Panc1 (cell line): ENCODE results near the gene NEK6. TPM values are rescaled to one million over a fixed set of nuclear protein-coding genes. Genes with fewer than 3 reads are reported as not detected.

Source experiments
- ATAC-seq: fragments of 200-7000 bp; cut with Tn5 transposase; 2 replicates; pipeline ENCODE4 v1.9.1; 2020; ENCODE audit warnings: mild to moderate bottlenecking, moderate library complexity
- BruUV-seq: library from RNA; stranded (reverse); fragments of 400-500 nt; replicated peaks from 2 replicates; lab custom pipeline; 2021; lab: Mats Ljungman, UMichigan
- CTCF ChIA-PET: fragments of 300-600 bp; sonication (Branson Sonifier 250); formaldehyde crosslinking; loops from one replicate; lab custom pipeline; 2022; ENCODE audit warnings: antibody characterized with exemption; lab: Charles Lee
- POLR2A ChIA-PET: fragments of 300-600 bp; sonication (Branson Sonifier 250); formaldehyde crosslinking; loops from one replicate; lab custom pipeline; 2022; ENCODE audit warnings: antibody characterized with exemption; lab: Charles Lee
- DNase-seq: peaks from one replicate; pipeline ENCODE4 v3.0.0-alpha.2; 2010; ENCODE audit warnings: low read depth, low spot score
- H3K27ac ChIP-seq: 2 replicates; pipeline ENCODE4 v1.5.1; 2011; ENCODE audit warnings: mild to moderate bottlenecking, low read length, inconsistent platforms
- H3K27me3 ChIP-seq: fragments of 200-500 bp; sonication (Bioruptor generic); 2 replicates; pipeline ENCODE4 v1.6.0; 2014; ENCODE audit warnings: low read length, inconsistent platforms; ENCODE audit not compliant: control insufficient read depth, insufficient read depth
- H3K36me3 ChIP-seq: fragments of 200-500 bp; sonication (Bioruptor generic); 2 replicates; pipeline ENCODE4 v1.5.1; 2014; ENCODE audit warnings: inconsistent platforms, mild to moderate bottlenecking, low read length, moderate library complexity; ENCODE audit not compliant: control insufficient read depth, insufficient read depth
- H3K4me1 ChIP-seq: 2 replicates; pipeline ENCODE4 v1.5.1; 2011; ENCODE audit warnings: inconsistent platforms, mild to moderate bottlenecking, low read length, moderate library complexity; ENCODE audit not compliant: control insufficient read depth, insufficient read depth
- H3K4me3 ChIP-seq, 2 experiments: 2 replicates each; pipeline ENCODE4 v1.5.1; 2011 to 2012; ENCODE audit warnings: low read depth in 2 of 2, low read length in 2 of 2, mild to moderate bottlenecking in 2 of 2, inconsistent platforms in 1 of 2, moderate library complexity in 1 of 2
- H3K9me3 ChIP-seq: fragments of 200-500 bp; sonication (Bioruptor generic); 2 replicates; pipeline ENCODE4 v1.5.1; 2014; ENCODE audit warnings: low read depth, mild to moderate bottlenecking, inconsistent platforms, low read length, moderate library complexity; ENCODE audit not compliant: control insufficient read depth, insufficient read depth
- POLR2AphosphoS5 ChIP-seq: IDR thresholded peaks from 2 replicates; pipeline ENCODE4 v1.6.1; 2012; ENCODE audit warnings: mild to moderate bottlenecking, low read depth, low read length, moderate library complexity
- SIN3A ChIP-seq: IDR thresholded peaks from 2 replicates; pipeline ENCODE4 v1.6.1; 2012; ENCODE audit warnings: low read depth, mild to moderate bottlenecking, low read length, moderate library complexity, borderline replicate concordance; ENCODE audit not compliant: insufficient read depth
- TCF7L2 ChIP-seq: IDR thresholded peaks from 2 replicates; pipeline ENCODE4 v1.6.1; 2011; ENCODE audit warnings: mild to moderate bottlenecking, low read depth, low read length, inconsistent platforms
- in situ Hi-C: cut with HindIII; loops from 2 replicates; pipeline ENCODE4 v1.10.0; 2016; ENCODE audit warnings: low sequenced_read_pairs, low pct_unique_long_range_greater_than_20kb
- intact Hi-C: fragments of 100-400 bp; cut with micrococcal nuclease; formaldehyde crosslinking; loops from one replicate; pipeline ENCODE4 v1.10.0; 2022; ENCODE audit not compliant: unreplicated experiment
- total RNA-seq: library from RNA; stranded (reverse); gene quantifications from one replicate; pipeline ENCODE4 v1.2.1, GENCODE V29; 2021; ENCODE audit not compliant: unreplicated experiment
- TF ChIP-seq, protein P1 (sequence below): fragments of 450-650 bp; IDR thresholded peaks from 2 replicates; pipeline ENCODE4 v1.5.1; 2017; ENCODE audit warnings: mild to moderate bottlenecking
- TF ChIP-seq, protein P2 (sequence below), 2 experiments: IDR thresholded peaks; 2 replicates each; pipeline ENCODE4 v1.6.1; 2011 to 2012; ENCODE audit warnings: low read depth in 2 of 2, control low read depth in 1 of 2, low read length in 1 of 2, mild to moderate bottlenecking in 1 of 2, moderate library complexity in 1 of 2; ENCODE audit not compliant: insufficient read depth in 1 of 2

NEK6 gene
- total RNA-seq, 1 experiment from 2014 or later, result 56.3 TPM

GRCh38 chr9:124352616-124353015 lies 94.9 kb downstream of the NEK6 start:
- POLR2A ChIA-PET, result no interaction called here
- intact Hi-C loops, result no loop called here
- no TSS peak for BruUV-seq

GRCh38 chr9:124353166-124353768 lies 95.5 kb downstream of the NEK6 start:
- in situ Hi-C loops, result no loop called here
- peaks cover 48% of the 10 kb centered on the region for H3K4me1 ChIP-seq
- ChIA-PET CTCF (no interaction called here), POLR2A (no interaction called here)
- intact Hi-C loops, result no loop called here
- no peaks in the 10 kb centered on the region for H3K27me3 ChIP-seq
- H3K36me3 ChIP-seq, result peaks cover 4% of the 10 kb centered on the region
- TF ChIP-seq TCF7L2, result no peak
- no peak for TF ChIP-seq POLR2AphosphoS5
- TF ChIP-seq SIN3A, result no peak
- TF ChIP-seq, protein P1, sequence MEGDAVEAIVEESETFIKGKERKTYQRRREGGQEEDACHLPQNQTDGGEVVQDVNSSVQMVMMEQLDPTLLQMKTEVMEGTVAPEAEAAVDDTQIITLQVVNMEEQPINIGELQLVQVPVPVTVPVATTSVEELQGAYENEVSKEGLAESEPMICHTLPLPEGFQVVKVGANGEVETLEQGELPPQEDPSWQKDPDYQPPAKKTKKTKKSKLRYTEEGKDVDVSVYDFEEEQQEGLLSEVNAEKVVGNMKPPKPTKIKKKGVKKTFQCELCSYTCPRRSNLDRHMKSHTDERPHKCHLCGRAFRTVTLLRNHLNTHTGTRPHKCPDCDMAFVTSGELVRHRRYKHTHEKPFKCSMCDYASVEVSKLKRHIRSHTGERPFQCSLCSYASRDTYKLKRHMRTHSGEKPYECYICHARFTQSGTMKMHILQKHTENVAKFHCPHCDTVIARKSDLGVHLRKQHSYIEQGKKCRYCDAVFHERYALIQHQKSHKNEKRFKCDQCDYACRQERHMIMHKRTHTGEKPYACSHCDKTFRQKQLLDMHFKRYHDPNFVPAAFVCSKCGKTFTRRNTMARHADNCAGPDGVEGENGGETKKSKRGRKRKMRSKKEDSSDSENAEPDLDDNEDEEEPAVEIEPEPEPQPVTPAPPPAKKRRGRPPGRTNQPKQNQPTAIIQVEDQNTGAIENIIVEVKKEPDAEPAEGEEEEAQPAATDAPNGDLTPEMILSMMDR, result no peak
- no peaks in the 10 kb centered on the region for H3K9me3 ChIP-seq
- no peak overlapping the region for H3K4me3 ChIP-seq
- H3K27ac ChIP-seq, result peak overlapping the region; percentile 59
- no peak for DNase-seq
- ATAC-seq, result no peak
- no TSS peak for BruUV-seq

More at GRCh38 chr9:124352616-124353015, 94.9 kb downstream of the NEK6 start:
- no peak for TF ChIP-seq SIN3A
- TF ChIP-seq POLR2AphosphoS5, result no peak
- no peak for TF ChIP-seq TCF7L2
- TF ChIP-seq, protein P1, result no peak
- TF ChIP-seq, protein P2, sequence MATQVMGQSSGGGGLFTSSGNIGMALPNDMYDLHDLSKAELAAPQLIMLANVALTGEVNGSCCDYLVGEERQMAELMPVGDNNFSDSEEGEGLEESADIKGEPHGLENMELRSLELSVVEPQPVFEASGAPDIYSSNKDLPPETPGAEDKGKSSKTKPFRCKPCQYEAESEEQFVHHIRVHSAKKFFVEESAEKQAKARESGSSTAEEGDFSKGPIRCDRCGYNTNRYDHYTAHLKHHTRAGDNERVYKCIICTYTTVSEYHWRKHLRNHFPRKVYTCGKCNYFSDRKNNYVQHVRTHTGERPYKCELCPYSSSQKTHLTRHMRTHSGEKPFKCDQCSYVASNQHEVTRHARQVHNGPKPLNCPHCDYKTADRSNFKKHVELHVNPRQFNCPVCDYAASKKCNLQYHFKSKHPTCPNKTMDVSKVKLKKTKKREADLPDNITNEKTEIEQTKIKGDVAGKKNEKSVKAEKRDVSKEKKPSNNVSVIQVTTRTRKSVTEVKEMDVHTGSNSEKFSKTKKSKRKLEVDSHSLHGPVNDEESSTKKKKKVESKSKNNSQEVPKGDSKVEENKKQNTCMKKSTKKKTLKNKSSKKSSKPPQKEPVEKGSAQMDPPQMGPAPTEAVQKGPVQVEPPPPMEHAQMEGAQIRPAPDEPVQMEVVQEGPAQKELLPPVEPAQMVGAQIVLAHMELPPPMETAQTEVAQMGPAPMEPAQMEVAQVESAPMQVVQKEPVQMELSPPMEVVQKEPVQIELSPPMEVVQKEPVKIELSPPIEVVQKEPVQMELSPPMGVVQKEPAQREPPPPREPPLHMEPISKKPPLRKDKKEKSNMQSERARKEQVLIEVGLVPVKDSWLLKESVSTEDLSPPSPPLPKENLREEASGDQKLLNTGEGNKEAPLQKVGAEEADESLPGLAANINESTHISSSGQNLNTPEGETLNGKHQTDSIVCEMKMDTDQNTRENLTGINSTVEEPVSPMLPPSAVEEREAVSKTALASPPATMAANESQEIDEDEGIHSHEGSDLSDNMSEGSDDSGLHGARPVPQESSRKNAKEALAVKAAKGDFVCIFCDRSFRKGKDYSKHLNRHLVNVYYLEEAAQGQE (IDR thresholded peaks at IDR 0.05; ENCODE audit: insufficient read depth in 1 of 2, low read depth in 2 of 2, low read length in 1 of 2), result no peak
- Histone ChIP-seq H3K4me1 (peaks cover 43% of the 10 kb centered on the region), H3K27ac (no peak overlapping the region), H3K27me3 (no peaks in the 10 kb centered on the region), H3K9me3 (no peaks in the 10 kb centered on the region), H3K4me3 (no peak overlapping the region), H3K36me3 (peaks cover 4% of the 10 kb centered on the region)
- ATAC-seq (no peak), DNase-seq (no peak)
- CTCF ChIA-PET, result no interaction called here
- in situ Hi-C loops, result no loop called here
